Measurements from ENCODE around the gene ZNF888. TPM values are rescaled to one million over a fixed set of nuclear protein-coding genes. Genes with fewer than 3 reads are reported as not detected.

ZNF888 gene
- total RNA-seq: 4.7 and 5.0 TPM in 2 replicates

DNA sequence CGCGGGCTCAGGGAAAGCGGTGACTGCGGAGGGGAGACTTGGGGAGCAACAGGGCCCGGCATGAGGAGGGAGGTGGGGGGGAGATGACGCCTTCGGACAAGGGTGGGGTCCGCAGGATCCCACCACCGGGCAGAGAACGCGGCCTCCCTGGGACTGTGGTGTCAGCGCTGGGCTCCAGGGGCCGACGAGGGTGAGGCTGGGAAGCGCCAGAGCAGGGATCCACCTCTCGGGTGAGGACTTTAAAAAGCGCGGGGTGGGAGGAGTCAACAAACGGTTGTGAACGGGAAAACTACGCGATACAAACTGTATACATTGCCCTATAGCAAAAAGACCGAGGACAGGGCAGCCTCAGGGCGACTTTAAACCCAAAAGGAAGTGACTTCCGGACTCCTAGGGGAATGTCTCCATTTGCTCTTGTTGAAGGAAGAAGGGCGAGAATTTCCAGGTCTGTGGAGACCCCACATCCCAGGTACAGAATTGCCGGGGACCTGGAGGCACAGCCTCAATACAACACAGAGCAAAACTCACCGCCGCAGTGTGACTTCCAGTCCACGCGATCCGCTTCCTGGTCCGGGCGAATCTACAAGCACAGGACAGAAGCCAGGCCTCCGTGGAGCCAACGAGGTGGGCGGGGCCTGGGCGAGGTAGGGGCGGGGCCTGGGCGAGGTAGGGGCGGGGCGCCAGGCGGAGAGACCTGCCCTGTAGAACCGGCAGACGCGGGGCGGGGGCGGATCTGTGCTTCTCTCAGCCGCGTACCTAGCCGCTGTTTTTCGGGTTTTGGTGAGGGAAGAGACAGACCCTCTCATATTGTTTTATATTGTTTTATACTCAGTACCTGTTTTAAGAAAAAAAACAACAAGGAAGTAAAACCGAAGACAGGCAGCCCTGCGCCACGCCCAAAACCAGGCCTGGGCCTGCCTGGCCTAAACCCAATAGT lies at the start of gene ZNF888:
Gene ZNF888 (minus strand): TSS at position 588 of the 937 bp plus-strand sequence. CDS start 5,555 bp downstream, outside the sequence.
- Histone ChIP-seq H4K20me1 (ENCODE audit: insufficient read depth, low read length) (no peaks in the 10 kb centered on the region), H3K79me2 (ENCODE audit: insufficient read depth, low read length) (peaks cover 2% of the 10 kb centered on the region), H3K4me2 (ENCODE audit: insufficient read depth, low read length) (peak within 1 kb of the TSS; percentile 97), H3K4me3 (ENCODE audit: insufficient read depth, low read length) (peak within 1 kb of the TSS; percentile 91), H3K27ac (ENCODE audit: low read depth, low read length) (peak within 1 kb of the TSS; percentile 85), H3K36me3 (ENCODE audit: insufficient read depth, low read length) (no peaks in the 10 kb centered on the region), H3K27me3 (ENCODE audit: insufficient read depth, low read length) (no peaks in the 10 kb centered on the region), H3K9me3 (ENCODE audit: low read depth, low read length) (no peaks in the 10 kb centered on the region), H3K4me1 (ENCODE audit: insufficient read depth, low read length) (peaks cover 17% of the 10 kb centered on the region), H2AFZ (ENCODE audit: low read length) (peak within 1 kb of the TSS; percentile 98)
- TF ChIP-seq, protein P1, sequence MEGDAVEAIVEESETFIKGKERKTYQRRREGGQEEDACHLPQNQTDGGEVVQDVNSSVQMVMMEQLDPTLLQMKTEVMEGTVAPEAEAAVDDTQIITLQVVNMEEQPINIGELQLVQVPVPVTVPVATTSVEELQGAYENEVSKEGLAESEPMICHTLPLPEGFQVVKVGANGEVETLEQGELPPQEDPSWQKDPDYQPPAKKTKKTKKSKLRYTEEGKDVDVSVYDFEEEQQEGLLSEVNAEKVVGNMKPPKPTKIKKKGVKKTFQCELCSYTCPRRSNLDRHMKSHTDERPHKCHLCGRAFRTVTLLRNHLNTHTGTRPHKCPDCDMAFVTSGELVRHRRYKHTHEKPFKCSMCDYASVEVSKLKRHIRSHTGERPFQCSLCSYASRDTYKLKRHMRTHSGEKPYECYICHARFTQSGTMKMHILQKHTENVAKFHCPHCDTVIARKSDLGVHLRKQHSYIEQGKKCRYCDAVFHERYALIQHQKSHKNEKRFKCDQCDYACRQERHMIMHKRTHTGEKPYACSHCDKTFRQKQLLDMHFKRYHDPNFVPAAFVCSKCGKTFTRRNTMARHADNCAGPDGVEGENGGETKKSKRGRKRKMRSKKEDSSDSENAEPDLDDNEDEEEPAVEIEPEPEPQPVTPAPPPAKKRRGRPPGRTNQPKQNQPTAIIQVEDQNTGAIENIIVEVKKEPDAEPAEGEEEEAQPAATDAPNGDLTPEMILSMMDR (IDR thresholded peaks at IDR 0.05; ENCODE audit: extremely low read depth, low read depth, low read length): no peak
- peak; percentile 95 for DNase-seq (ENCODE audit: insufficient read length, low spot score, missing footprints)

DNA sequence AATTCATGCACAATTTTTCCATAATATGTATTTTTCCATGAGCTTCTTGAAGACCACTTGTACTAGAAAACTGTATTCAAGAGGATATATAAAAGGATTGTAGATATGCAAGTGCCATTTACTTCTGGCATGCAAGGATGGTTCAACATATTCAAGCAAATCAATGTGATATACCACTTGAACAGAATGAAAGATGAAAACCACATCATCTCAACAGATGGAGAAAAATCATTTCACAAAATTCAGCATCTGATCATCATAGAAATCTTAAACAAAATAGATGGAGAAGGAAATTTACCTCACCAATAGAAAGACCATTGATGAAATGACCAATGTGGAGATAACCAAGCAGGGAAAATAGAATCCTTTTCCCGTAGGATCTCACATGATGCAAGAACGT lies 44.5 kb upstream of the ZNF888 start:
- no peaks in the 10 kb centered on the region for H4K20me1 ChIP-seq (ENCODE audit: insufficient read depth, low read length)
- H3K79me2 ChIP-seq (ENCODE audit: insufficient read depth, low read length): no peaks in the 10 kb centered on the region
- H3K36me3 ChIP-seq (ENCODE audit: insufficient read depth, low read length): peaks cover 5% of the 10 kb centered on the region
- no peak for DNase-seq (ENCODE audit: insufficient read length, low spot score, missing footprints)
- H3K4me3 ChIP-seq (ENCODE audit: insufficient read depth, low read length): no peak overlapping the region
- no peak overlapping the region for H3K27ac ChIP-seq (ENCODE audit: low read depth, low read length)
- H3K4me2 ChIP-seq (ENCODE audit: insufficient read depth, low read length): no peak overlapping the region
- H2AFZ ChIP-seq (ENCODE audit: low read length): no peak overlapping the region
- TF ChIP-seq, protein P1 (IDR thresholded peaks at IDR 0.05; ENCODE audit: extremely low read depth, low read depth, low read length): no peak
- H3K4me1 ChIP-seq (ENCODE audit: insufficient read depth, low read length): peaks cover 9% of the 10 kb centered on the region
- H3K9me3 ChIP-seq (ENCODE audit: low read depth, low read length): no peaks in the 10 kb centered on the region
- no peaks in the 10 kb centered on the region for H3K27me3 ChIP-seq (ENCODE audit: insufficient read depth, low read length)

DNA sequence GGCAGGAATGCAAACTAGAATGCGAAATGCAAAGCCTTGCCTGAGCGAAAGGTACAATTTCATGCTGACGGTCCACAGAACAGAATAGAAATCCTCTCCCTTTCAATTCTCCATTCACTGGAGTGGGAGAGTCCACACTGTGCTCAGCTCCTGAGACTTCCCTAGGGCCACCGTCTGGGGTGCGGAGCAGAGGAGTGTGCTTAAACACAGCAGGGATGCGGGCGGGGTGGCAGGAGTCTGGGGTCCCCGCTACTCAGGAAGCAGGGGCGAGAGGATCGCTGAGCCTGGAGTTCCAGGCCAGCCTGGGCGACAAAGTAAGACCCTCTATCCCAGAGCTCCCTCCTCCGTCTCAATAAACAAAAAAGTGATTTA lies 40.0 kb upstream of the ZNF888 start:
- Histone ChIP-seq H3K36me3 (ENCODE audit: insufficient read depth, low read length) (no peaks in the 10 kb centered on the region), H2AFZ (ENCODE audit: low read length) (peak overlapping the region; percentile 99), H3K4me2 (ENCODE audit: insufficient read depth, low read length) (peak overlapping the region; percentile 100), H3K27me3 (ENCODE audit: insufficient read depth, low read length) (no peaks in the 10 kb centered on the region), H3K9me3 (ENCODE audit: low read depth, low read length) (no peaks in the 10 kb centered on the region), H3K4me3 (ENCODE audit: insufficient read depth, low read length) (peak overlapping the region; percentile 86), H3K4me1 (ENCODE audit: insufficient read depth, low read length) (peaks cover 16% of the 10 kb centered on the region), H3K79me2 (ENCODE audit: insufficient read depth, low read length) (peaks cover 31% of the 10 kb centered on the region), H4K20me1 (ENCODE audit: insufficient read depth, low read length) (peaks cover 2% of the 10 kb centered on the region), H3K27ac (ENCODE audit: low read depth, low read length) (peak overlapping the region; percentile 58)
- DNase-seq (ENCODE audit: insufficient read length, low spot score, missing footprints): peak; percentile 86
- TF ChIP-seq, protein P1 (IDR thresholded peaks at IDR 0.05; ENCODE audit: extremely low read depth, low read depth, low read length): no peak

Measured in osteoblast (primary cell).